Activated naive CD4-positive, alpha-beta T cell treated with anti-CD3 and anti-CD28 coated beads, Interleukin-2, amount 10 ng/mL, durations not matched to agents 7 days and 5 days (primary cell): ENCODE measurements around the gene TAB3.
"Not testable (repeated sequence)": the region's sequence is repeated elsewhere in the genome, so short reads cannot be mapped to it uniquely, and the experiment has no call there.

Experiments
- CTCF ChIA-PET: fragments of 350-600 bp; sonication (Branson Sonifier 250); formaldehyde crosslinking; loops from one replicate; lab custom pipeline; 2021; ENCODE audit warnings: antibody characterized with exemption; lab: Charles Lee
- DNase-seq: peaks from one replicate; pipeline ENCODE4 v3.0.0-alpha.2; 2020
- H3K27ac Mint-ChIP-seq: one replicate; pipeline ENCODE4 v1.8.0; 2021; ENCODE audit warnings: mild to moderate bottlenecking, moderate library complexity, mixed read lengths
- H3K27me3 Mint-ChIP-seq: one replicate; pipeline ENCODE4 v1.8.0; 2021; ENCODE audit warnings: mild to moderate bottlenecking, mixed read lengths
- H3K36me3 Mint-ChIP-seq: one replicate; pipeline ENCODE4 v1.8.0; 2021; ENCODE audit warnings: mixed read lengths
- H3K4me1 Mint-ChIP-seq: one replicate; pipeline ENCODE4 v1.8.0; 2021; ENCODE audit warnings: mixed read lengths
- H3K4me3 Mint-ChIP-seq: one replicate; pipeline ENCODE4 v1.8.0; 2021; ENCODE audit warnings: mild to moderate bottlenecking, moderate library complexity, mixed read lengths
- H3K9me3 Mint-ChIP-seq: one replicate; pipeline ENCODE4 v1.8.0; 2021; ENCODE audit warnings: mixed read lengths

The TAB3 gene

DNA sequence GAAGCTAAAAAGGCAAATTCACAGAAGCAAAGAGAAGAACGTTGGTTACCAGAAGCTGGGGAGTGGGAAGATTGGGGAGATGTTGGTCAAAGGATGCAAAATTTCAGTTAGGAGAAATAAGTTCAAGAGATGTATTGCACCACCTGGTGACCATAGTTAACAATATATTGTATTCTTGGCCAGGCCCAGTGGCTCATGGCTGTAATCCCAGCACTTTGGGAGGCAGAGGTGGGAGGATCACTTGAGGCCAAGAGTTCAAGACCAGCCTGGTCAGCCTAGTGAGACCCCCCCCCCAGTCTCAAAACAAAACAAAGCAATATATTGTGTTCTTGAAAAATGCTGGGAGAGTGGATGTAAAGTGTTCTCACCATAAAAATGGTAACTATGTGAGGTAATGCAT, 67.9 kb downstream of the TAB3 start:
- Mint-ChIP-seq H3K27me3 (peaks cover 6% of the 10 kb centered on the region), H3K36me3 (peaks cover 1% of the 10 kb centered on the region), H3K4me1 (peaks cover 26% of the 10 kb centered on the region), H3K4me3 (no peak overlapping the region), H3K9me3 (no peaks in the 10 kb centered on the region), H3K27ac (no peak overlapping the region)
- DNase-seq: no peak
- CTCF ChIA-PET: interaction anchor here (1.0 to 1.2 kb wide), 4 partner anchors 17 to 186 kb away, joined by 3 to 10 read pairs (median 4); no protein-coding TSS in a partner anchor

DNA sequence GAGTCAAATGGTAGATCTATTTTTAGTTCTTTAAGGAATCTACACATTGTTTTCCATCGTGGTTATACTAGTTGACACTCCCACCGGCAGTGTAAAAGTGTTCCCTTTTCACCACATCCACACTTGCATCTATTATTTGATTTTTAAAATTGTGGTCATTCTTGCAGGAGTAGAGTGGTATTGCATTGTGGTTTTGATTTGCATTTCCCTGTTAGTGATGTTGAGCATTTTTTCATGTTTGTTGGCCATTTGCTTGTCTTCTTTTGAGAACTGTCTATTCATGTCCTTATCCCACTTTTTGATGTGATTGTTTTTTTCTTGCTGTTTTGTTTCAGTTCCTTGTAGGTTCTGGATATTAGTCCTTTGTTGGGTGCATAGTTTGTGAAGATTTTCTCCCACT, 70.0 kb downstream of the TAB3 start:
- CTCF ChIA-PET: no interaction called here
- Mint-ChIP-seq H3K27ac (no peak overlapping the region), H3K27me3 (peaks cover 6% of the 10 kb centered on the region), H3K9me3 (no peaks in the 10 kb centered on the region), H3K4me3 (no peak overlapping the region), H3K4me1 (peaks cover 10% of the 10 kb centered on the region), H3K36me3 (no peaks in the 10 kb centered on the region)
- DNase-seq: no peak

DNA sequence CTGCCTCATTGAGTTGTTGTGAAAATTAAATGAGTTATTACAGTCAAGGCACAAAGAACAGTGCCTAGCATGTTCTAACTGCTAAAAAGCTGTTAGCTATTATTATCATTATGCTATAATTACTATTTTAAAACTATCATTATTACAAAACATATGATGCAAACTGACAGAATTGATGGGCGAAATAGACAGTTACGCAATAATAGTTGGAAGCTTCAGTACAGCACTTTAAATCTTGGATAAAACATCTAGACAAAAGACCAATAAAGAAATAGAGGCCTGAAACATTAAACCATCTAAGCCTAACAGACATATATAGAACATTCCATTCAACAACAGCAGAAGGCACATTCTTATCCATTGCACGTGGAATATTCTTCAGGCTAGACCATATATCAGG, 73.0 kb downstream of the TAB3 start:
- Mint-ChIP-seq H3K27me3 (peaks cover 6% of the 10 kb centered on the region), H3K4me1 (peaks cover 5% of the 10 kb centered on the region), H3K9me3 (no peaks in the 10 kb centered on the region), H3K27ac (no peak overlapping the region), H3K36me3 (no peaks in the 10 kb centered on the region), H3K4me3 (no peak overlapping the region)
- CTCF ChIA-PET: no interaction called here
- no peak for DNase-seq

DNA sequence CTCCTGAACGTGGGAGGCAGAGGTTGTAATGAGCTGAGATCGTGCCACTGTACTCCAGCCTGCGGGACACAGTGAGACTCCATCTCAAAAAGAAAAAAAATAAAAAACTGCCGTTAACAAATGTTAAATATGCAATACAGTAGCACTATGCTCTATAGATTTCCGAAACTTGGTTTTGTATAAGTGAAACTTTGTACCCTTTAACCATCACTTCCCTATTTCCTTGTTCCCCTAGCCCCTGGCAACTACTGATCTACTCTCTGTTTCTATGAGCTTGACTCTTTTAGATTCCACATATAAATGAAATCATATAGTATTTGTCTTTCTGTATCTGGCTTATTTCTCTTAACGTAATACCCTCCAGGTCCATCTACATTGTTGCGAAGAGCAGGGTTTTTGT, 74.1 kb downstream of the TAB3 start:
- DNase-seq: no peak
- H3K27ac Mint-ChIP-seq: no peak overlapping the region
- CTCF ChIA-PET: no interaction called here
- H3K9me3 Mint-ChIP-seq: no peaks in the 10 kb centered on the region
- H3K4me1 Mint-ChIP-seq: peaks cover 5% of the 10 kb centered on the region
- H3K27me3 Mint-ChIP-seq: peaks cover 6% of the 10 kb centered on the region
- no peak overlapping the region for H3K4me3 Mint-ChIP-seq
- H3K36me3 Mint-ChIP-seq: no peaks in the 10 kb centered on the region

DNA sequence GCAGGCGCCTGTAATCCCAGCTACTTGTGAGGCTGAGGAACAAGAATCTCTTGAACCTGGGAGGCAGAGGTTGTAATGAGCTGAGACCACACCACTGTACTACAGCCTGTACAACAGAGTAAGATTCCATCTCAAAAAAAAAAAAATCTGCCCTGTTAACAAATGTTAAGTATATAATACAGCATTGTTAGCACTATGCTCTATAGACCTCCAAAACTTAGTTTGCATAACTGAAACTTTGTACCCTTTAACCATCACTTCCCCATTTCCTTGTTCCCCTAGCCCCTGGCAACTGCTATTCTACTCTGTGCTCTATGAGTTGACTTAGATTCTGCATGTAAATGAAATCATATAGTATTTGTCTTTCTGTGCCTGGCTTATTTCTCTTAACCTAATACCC, 76.7 kb downstream of the TAB3 start:
- no peak for DNase-seq
- Mint-ChIP-seq H3K27ac (no peak overlapping the region), H3K36me3 (no peaks in the 10 kb centered on the region), H3K4me1 (no peaks in the 10 kb centered on the region), H3K27me3 (no peaks in the 10 kb centered on the region), H3K9me3 (no peaks in the 10 kb centered on the region), H3K4me3 (no peak overlapping the region)
- CTCF ChIA-PET: no interaction called here

DNA sequence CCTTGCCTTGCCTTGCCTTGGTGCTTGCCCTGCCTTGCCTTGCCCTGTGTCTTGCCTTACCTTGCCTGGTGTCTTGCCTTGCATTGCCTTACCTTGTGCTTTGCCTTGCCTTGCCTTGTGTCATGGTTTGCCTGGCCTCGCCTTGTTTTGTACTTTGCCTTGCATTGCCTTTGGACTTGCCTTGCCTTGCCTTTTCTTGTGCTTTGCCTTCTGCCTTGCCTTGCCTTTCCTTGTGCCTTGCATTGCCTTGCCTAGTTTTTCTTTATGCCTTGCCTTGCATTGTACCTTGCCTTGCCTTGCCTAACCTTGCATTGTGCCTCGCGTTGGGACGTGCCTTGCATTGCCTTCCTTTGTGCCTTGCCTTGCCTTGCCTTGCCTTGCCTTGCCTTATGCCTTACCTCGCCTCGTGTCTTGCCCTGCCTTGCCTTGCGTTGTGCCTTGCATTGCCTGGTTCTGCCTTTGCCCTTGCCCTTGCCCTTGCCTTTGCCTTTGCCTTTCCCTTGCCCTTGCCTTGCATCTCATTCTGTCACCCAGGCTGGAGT, 82.8 kb downstream of the TAB3 start:
- H3K36me3 Mint-ChIP-seq: no peaks in the 10 kb centered on the region
- no peaks in the 10 kb centered on the region for H3K27me3 Mint-ChIP-seq
- no peaks in the 10 kb centered on the region for H3K4me1 Mint-ChIP-seq
- DNase-seq: no peak
- CTCF ChIA-PET: no interaction called here
- no peaks in the 10 kb centered on the region for H3K9me3 Mint-ChIP-seq
- no peak overlapping the region for H3K4me3 Mint-ChIP-seq
- no peak overlapping the region for H3K27ac Mint-ChIP-seq

DNA sequence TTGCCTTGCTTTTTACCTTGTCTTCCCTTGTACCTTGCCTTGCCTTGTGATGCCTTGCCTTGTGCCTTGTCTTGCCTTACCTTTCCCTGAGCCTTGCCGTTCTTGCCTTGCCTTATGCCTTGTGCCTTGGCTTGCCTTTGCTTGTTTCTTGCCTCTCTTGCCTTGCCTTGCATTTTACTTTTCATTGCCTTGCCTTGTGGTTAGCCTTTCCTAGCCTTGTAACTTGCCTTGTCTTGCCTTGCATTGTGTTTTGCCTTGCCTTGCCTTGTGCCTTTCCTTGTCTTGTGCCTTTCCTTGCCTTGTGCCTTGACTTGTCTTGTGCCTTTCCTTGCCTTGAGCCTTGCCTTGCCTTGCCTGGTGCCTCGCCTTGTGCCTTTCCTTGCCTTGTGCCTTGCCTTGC, 84.6 kb downstream of the TAB3 start:
- DNase-seq: no peak
- H3K27me3 Mint-ChIP-seq: no peaks in the 10 kb centered on the region
- H3K36me3 Mint-ChIP-seq: no peaks in the 10 kb centered on the region
- H3K9me3 Mint-ChIP-seq: no peaks in the 10 kb centered on the region
- H3K27ac Mint-ChIP-seq: no peak overlapping the region
- CTCF ChIA-PET: no interaction called here
- no peak overlapping the region for H3K4me3 Mint-ChIP-seq
- no peaks in the 10 kb centered on the region for H3K4me1 Mint-ChIP-seq

DNA sequence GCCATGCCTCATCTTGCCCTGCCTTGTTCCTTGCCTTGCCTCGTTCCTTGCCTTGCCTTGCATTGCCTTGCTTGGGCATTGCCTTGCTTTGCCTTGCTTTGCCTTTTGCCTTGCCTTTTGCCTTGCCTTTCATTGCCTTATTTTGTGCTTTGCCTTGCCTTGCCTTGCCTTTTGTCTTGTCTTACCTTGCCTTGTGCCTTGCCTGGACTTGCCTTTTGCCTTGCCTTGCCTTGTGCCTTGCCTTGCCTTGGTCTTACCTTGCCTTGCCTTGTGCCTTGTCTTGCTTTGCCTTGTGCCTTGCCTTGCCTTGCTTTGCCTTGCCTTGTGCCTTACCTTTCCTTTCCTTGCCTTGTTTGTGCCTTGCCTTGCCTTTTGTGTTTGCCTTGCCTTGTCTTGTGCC, 88.2 kb downstream of the TAB3 start:
- Mint-ChIP-seq H3K9me3 (no peaks in the 10 kb centered on the region), H3K36me3 (no peaks in the 10 kb centered on the region), H3K4me1 (no peaks in the 10 kb centered on the region), H3K4me3 (no peak overlapping the region), H3K27ac (no peak overlapping the region), H3K27me3 (no peaks in the 10 kb centered on the region)
- no peak for DNase-seq
- CTCF ChIA-PET: no interaction called here

DNA sequence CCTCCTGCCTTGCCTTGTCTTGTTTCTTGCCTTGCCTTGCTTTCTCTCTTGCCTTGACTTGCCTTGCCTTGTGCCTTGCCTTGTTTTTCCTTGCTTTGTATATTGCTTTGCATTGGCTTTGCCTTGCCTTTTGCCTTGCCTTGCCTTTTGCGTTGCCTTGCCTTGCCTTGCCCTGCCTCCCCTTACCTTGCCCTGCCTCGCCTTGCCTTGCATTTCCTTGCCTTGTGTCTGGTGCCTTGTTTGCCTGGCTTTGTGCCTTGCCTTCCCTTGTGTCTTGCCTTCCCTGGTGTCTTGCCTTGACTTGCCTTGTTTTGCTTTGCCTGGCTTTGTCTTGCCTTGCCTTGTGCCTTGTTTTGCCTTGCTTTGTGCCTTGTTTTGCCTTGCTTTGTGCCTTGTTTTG, 89.7 kb downstream of the TAB3 start:
- Mint-ChIP-seq H3K27ac (no peak overlapping the region), H3K27me3 (no peaks in the 10 kb centered on the region), H3K4me1 (no peaks in the 10 kb centered on the region), H3K36me3 (no peaks in the 10 kb centered on the region), H3K9me3 (no peaks in the 10 kb centered on the region), H3K4me3 (no peak overlapping the region)
- CTCF ChIA-PET: no interaction called here
- DNase-seq: no peak

DNA sequence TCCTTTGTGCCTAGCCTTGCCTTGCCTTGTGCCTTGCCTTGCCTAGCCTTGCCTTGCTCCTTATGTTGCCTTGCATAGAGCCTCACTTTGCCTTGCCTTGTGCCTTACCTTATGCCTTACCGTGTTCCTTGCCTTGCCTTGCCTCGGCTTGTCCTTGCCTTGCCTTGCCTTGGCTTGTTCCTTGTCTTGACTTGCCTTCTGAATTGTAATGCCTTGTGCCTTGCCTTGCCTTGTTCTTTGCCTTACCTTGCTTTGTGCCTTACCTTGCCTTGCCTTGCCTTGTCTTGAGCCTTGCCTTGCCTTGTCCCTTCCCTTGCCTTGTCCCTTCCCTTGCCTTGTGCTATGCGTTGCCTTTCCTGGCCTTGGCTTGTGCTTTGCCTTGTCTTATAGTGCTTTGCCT, 90.2 kb downstream of the TAB3 start:
- H3K27ac Mint-ChIP-seq: no peak overlapping the region
- DNase-seq: no peak
- no peak overlapping the region for H3K4me3 Mint-ChIP-seq
- CTCF ChIA-PET: no interaction called here
- no peaks in the 10 kb centered on the region for H3K9me3 Mint-ChIP-seq
- H3K4me1 Mint-ChIP-seq: no peaks in the 10 kb centered on the region
- H3K36me3 Mint-ChIP-seq: no peaks in the 10 kb centered on the region
- no peaks in the 10 kb centered on the region for H3K27me3 Mint-ChIP-seq

DNA sequence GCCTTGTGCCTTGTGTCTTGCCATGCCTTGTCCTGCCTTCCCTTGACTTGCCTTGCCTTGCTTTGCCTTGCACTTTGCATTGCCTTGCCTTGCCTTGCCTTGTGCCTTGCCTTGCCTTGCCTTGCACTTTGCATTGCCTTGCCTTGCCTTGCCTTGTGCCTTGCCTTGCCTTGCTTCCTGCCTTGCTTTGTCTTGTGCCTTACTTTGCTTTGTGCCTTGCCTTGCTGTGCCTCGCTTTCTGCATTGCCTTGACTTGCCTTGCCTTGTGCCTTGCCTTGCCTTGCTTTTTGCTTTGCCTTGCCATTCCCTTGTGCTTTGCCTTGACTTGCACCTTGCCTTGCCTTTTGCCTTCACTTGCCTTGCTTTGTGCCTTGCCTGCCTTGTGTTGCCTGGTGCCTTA, 91.8 kb downstream of the TAB3 start:
- H3K36me3 Mint-ChIP-seq, H3K9me3 Mint-ChIP-seq, CTCF ChIA-PET: not testable (repeated sequence)

DNA sequence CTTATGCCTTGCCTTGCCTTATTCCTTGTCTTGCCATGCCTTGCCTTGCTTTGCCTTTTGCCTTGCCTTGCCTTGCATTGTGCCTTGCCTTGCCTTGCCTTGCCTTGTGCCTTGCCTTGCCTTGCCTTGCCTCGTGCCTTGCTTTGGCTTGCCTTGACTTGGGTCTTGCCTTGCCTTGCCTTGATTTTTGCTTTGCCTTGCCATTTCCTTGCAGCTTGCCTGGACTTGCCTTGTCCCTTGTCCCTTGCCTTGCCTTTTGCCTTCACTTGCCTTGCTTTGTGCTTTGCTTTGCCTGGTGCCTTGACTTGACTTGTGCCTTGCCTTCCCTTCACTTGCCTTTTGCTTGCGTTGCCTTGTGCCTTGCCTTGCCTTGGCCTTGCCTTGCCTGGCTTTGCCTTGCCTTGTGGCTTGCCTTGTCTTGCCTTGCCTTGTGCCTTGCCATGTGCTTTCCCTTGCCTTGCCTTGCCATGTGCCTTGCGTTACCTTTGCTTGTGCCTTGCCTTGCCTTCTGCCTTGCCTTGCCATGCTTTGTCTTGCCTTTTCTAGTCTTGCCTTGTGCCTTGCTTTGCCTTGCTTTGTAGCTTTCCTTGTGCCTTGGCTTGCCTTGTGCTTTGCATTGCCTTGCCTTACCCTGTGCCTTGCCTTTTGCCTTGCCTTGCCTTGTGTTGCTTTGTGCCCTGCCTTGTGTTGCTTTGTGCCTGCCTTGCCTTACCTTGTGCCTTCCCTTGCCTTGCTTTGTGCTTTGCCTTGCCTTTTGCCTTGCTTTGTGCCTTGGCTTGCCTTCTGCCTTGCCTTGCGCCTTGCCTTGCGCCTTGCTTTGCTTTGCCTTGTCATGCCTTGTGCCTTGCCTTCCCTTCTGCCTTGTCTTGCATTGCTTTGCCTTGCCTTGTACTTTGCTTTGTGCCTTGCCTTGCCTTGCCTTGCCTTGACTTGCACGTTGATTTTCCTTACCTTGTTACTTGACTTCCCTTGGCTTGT, 92.8 kb downstream of the TAB3 start:
- CTCF ChIA-PET: no interaction called here
- H3K27ac Mint-ChIP-seq: no peak overlapping the region
- DNase-seq: no peak
- no peaks in the 10 kb centered on the region for H3K4me1 Mint-ChIP-seq
- no peaks in the 10 kb centered on the region for H3K36me3 Mint-ChIP-seq
- no peaks in the 10 kb centered on the region for H3K9me3 Mint-ChIP-seq
- no peak overlapping the region for H3K4me3 Mint-ChIP-seq
- H3K27me3 Mint-ChIP-seq: no peaks in the 10 kb centered on the region

More for the DNA sequence above, 91.8 kb downstream of the TAB3 start:
- DNase-seq, H3K4me1 Mint-ChIP-seq, H3K27ac Mint-ChIP-seq, H3K27me3 Mint-ChIP-seq, H3K4me3 Mint-ChIP-seq: not testable (repeated sequence)

DNA sequence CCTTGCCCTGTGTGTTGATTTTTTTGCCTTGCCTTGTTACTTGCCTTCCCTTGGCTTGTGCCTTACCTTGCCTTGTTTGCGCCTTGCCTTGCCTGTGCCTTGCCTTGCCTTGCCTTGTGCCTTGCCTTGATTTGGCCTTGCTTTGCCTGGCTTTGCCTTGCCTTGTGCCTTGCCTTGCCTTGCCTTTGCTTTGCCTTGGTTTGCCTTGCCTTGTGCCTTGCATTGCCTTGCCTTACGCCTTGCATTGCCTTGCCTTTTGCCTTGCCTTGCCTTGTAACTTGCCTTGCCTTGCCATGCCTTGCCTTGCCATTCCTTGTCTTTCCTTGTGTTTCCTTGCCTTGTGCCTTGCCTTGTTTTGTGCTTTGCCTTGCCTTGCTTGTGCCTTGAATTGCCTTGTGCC, 94.6 kb downstream of the TAB3 start:
- no peaks in the 10 kb centered on the region for H3K36me3 Mint-ChIP-seq
- H3K9me3 Mint-ChIP-seq: no peaks in the 10 kb centered on the region
- no peak for DNase-seq
- H3K4me3 Mint-ChIP-seq: no peak overlapping the region
- CTCF ChIA-PET: no interaction called here
- no peaks in the 10 kb centered on the region for H3K27me3 Mint-ChIP-seq
- H3K4me1 Mint-ChIP-seq: no peaks in the 10 kb centered on the region
- H3K27ac Mint-ChIP-seq: no peak overlapping the region

DNA sequence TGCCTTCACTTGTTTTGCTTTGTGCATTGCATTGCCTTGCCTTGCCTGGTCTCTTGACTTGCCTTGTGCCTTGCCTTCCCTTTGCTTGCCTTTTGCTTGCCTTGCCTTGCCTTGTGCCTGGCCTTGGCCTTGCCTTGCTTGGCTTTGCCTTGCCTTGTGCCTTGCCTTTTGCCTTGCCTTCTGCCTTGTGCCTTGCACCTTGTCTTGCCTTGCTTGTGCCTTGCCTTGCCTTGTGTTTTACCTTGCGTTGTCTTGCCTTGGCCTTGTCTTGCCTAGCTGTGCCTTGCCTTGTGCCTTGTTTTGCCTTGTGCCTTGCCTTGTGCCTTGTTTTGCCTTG, 95.3 kb downstream of the TAB3 start:
- CTCF ChIA-PET: no interaction called here
- H3K9me3 Mint-ChIP-seq: no peaks in the 10 kb centered on the region
- no peak for DNase-seq
- no peak overlapping the region for H3K27ac Mint-ChIP-seq
- H3K4me1 Mint-ChIP-seq: no peaks in the 10 kb centered on the region
- H3K4me3 Mint-ChIP-seq: no peak overlapping the region
- no peaks in the 10 kb centered on the region for H3K27me3 Mint-ChIP-seq
- H3K36me3 Mint-ChIP-seq: no peaks in the 10 kb centered on the region

DNA sequence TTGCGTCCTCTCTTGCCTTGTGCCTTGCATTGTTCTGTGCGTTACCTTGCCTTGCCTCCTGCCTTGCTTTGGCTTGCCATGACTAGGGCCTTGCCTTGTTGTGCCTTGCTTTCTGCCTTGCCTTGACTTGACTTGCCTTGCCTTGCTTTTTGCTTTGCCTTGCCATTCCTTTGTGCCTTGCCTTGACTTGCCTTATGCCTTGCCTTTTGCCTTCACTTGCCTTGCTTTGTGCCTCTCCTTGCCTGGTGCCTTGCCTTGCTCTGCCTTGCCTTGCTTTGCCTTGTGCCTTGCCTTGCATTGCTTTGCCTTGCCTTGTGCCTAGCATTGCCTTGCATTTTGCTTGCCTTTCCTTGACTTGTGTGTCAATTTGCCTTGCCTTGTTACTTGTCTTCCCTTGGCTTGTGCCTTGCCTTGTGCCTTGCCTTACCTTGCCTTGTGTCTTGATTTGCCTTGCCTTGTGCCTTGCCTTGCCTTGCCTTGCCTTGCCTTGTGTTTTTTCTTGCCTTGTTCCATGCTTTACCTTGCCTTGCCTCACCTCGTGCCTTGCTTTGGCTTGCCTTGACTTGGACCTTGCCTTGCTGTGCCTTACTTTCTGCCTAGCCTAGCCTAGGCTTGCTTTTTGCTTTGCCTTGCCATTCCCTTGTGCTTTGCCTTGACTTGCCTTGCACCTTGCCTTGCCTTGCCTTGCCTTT, 95.8 kb downstream of the TAB3 start:
- DNase-seq: no peak
- Mint-ChIP-seq H3K4me3 (no peak overlapping the region), H3K9me3 (no peaks in the 10 kb centered on the region), H3K36me3 (no peaks in the 10 kb centered on the region), H3K4me1 (no peaks in the 10 kb centered on the region), H3K27me3 (no peaks in the 10 kb centered on the region), H3K27ac (no peak overlapping the region)
- CTCF ChIA-PET: no interaction called here
